GM13976 (cell line): ENCODE data around the gene SYCE1L.

Experiments
- DNase-seq: peaks from one replicate; pipeline ENCODE4 v3.0.0; 2012; ENCODE audit warnings: low spot score
- CTCF ChIP-seq: IDR thresholded peaks from 2 replicates; pipeline ENCODE4 v1.5.1; 2012; ENCODE audit warnings: borderline replicate concordance, mild to moderate bottlenecking; ENCODE audit not compliant: insufficient read depth; ENCODE audit errors: extremely low read depth, missing control alignments, control extremely low read depth
- in situ Hi-C: fragments of 300-500 bp; cut with MboI; formaldehyde crosslinking; loops from one replicate; pipeline ENCODE4 v1.12.0; 2022; ENCODE audit warnings: low sequenced_read_pairs, mixed read lengths, inconsistent platforms; ENCODE audit not compliant: unreplicated experiment

SYCE1L gene

GRCh38 chr16:77246150-77246549 is 46.9 kb downstream of the SYCE1L start:
- TF ChIP-seq CTCF: no peak
- in situ Hi-C loops: loop anchor here (25.0 kb wide), 1 partner anchor 716 kb away; no protein-coding TSS in a partner anchor
- no peak for DNase-seq

DNA sequence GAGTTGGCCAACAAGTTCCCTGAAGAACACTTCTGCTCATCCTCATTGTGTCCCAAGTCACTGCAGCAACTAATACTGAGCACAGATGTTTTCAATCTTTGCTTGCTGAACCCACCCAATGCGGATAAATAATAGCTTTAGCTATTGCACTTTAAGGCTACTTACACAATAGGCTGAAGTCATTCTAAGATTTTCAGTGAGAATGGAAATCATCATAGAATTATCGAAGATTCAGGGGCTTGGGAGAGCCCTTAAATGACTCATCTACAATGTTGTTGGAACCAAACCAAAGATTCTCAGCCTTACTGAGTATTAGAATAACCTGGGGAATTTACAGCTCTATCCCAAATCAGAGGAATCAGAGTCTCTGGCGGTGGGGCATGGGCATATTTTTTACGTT is 51.2 kb downstream of the SYCE1L start:
- DNase-seq: no peak
- no peak for TF ChIP-seq CTCF
- in situ Hi-C loops: no loop called here
